GM19467 (cell line): ENCODE data around the gene LOXL4.
"Not testable (repeated sequence)": the region's sequence is repeated elsewhere in the genome, so short reads cannot be mapped to it uniquely, and the experiment has no call there.

Experiments
- ATAC-seq: cut with Tn5 transposase; IDR thresholded peaks from one replicate; pipeline ENCODE4 v1.9.1; 2021; ENCODE audit warnings: mild to moderate bottlenecking, moderate library complexity; ENCODE audit not compliant: unreplicated experiment

The LOXL4 gene

DNA sequence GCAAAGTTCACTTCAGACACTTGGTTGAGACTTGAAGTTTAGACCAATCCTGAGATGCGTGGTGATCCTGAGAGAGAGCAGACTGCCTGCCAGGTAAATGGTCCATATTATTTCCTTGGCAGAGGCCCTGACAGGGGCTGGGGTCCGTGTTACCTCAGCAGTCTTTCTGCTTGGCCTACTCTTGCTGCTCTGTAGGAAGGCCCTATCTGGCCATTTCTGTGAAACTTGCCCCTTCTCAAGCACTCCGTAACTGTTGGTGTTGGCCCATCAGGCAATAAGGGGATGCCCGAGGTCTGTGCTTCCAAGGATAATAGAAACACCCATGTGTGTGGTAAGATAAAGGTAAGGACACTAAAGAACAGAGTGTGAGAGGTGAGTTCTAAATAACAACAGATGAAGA, 20.0 kb downstream of the LOXL4 start:
- no peak for ATAC-seq

DNA sequence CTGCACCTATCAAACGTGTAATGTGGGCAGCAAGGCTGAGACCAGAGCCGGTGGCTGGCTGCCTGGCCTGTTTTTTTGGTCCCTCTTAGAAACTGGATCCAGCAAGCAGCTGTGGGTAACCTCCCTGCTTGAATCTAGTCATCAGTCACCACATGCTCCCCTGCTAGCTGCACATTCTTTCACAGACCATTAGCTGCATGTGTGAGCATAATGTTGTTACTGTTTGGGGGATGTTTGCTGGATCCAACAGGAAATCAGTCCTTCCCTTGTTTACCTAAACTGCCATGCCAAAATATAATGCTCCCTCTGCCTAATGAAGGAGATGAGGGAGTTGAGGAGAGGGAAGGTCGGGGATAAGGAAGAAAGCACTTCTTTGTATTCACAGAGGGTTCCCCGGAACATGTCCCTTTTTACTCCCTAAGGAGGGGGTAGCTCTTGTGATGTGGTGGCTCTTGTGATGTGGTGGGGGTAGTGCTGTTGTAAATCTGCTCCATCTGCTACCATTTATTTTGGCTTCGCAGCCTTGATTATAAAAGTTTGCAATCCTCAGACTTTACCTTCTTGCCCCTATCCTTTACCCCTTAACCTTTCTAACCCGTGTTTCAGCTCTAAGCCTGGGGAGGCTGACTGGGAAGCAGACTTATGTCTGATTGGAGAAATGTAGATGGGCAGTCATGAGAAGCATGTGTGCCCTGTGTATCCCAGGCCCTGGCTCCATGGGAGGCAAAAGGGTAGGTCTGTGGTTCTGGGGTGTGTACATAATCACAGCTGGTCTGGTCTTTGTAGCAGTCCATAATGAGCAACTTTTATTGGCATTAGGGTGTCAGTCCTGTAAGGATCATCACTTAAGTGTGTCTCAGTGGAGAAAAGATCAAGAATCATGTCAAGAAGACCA, 20.8 kb downstream of the LOXL4 start:
- no peak for ATAC-seq

DNA sequence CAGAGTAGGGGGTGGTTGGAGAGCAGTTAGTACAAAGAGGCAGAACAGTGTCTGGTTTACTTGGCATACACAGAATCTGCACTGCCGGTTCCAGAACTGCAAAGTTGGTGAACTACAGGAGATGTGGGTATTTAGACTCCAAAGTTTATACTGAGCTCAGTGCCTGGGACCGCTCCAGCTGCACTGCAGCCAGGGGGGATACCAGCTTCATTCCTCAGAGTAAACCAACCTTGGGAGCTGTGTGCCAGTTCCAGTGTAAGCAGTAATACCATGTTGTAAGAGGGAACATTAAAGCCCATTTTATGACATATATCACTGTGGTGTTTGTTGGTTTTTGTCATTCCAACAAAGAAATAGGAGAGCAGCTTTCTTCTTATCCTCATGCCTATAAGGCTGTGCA, 23.4 kb downstream of the LOXL4 start:
- ATAC-seq: no peak

DNA sequence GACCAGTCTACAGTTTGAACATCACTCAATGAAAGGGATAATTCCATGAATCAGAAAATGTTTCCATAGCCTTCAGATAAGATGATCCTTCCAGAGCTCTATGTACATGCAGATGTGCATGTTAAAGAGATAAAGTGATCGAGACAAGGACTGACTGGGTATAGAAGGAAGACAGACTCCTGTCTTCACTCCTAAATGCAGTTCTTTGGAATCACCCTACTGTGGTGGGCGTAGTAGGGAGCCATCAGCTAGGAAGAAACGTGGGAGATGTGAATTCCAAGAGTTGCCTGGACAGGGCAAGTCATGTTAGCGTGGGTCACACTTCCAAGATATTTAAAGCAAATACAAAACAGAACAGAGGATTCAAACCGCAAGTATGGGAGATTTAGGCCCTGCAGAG, 23.9 kb downstream of the LOXL4 start:
- no peak for ATAC-seq

DNA sequence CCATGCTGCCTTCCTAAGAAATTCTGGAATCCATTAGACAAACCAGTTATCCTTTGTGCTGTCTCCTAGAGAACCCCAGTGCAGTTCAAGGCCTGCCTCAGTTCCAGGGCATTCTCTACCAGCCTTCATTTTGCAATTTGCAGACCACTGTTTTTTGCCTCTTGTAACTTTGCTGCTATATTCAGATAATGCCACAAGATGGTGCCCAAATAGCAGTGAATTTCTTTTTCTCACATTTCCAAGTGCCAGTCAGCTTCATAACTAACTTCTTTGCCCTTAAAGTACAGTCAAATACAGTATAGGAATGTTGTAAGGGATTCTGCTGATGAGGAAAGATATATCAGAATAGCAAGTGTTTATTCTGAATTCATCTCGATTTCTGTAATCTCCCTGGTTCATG, 25.2 kb downstream of the LOXL4 start:
- no peak for ATAC-seq

DNA sequence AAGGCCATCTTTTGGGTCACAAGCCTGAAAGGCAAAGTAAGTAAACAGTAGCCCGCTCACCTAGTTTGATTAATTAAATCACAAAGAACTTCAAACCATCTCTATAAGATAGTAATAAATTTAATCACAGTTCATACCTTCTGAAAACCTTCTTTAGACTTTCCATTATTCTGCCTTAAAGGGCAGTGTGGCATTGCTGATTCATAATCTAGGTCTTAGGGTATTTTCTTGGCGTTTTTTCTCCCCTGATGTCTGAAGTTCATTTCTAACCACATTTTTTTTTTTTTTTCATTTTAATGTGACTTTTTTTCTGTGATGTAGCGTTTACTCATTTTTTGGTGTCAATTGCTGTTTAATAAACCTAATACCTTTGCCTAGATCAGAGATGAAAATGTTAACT, 27.5 kb downstream of the LOXL4 start:
- no peak for ATAC-seq

DNA sequence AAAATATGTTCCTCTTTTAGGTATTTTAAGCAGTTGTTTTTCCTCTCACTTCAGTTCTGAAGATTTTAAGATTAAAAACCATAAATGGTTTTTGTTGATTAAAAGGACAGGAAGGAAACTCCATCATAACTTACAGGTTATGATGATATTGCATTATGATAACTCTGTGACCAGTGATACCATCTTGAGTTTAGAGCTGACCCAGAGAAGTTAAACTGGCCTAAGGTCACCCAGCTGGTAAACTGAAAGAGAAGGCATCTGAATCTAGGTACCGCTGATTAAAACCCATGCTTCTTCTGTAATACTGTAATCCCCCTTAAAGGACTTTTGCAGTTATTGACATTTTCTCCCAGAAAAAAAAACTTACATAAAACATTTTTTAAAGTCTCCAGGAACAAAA, 29.6 kb downstream of the LOXL4 start:
- no peak for ATAC-seq

DNA sequence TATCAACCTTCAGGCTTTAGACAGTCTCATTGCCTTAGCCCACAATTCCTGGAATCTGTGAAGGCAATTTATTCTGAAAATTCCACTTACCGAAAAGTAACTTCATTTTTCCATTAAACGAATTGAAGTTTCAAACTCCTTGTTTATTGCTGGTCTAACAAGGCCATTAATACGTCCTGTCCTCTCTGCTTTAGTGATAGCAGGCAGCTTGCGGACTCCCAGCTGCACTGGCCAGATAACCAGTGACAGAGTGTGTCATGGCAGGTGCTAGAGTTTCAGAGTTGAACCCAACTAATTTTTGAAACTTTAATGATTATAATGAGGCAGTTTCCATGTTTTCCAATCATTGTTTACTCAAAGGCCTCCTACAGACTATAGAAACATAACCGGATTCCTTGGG, 31.1 kb downstream of the LOXL4 start:
- no peak for ATAC-seq

DNA sequence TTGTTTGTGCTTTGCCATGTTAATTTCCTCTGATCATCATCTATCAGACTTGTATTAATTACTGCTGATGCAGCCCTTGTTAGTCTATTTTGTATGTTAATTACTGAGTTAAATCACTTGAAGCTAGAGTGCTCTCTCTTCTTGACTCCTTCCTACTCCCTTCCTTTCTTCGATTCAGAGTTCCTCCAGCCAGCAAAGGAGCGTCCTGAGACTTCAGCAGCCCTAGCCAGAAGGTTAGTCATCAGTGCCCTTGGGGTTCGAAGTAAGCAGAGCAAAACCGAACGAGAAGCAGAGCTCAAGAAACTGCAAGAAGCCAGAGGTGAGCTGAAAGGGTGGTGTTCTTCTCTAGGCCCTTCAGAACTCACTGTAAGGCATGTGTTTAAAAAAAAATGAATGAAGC, 32.1 kb downstream of the LOXL4 start:
- ATAC-seq: no peak

DNA sequence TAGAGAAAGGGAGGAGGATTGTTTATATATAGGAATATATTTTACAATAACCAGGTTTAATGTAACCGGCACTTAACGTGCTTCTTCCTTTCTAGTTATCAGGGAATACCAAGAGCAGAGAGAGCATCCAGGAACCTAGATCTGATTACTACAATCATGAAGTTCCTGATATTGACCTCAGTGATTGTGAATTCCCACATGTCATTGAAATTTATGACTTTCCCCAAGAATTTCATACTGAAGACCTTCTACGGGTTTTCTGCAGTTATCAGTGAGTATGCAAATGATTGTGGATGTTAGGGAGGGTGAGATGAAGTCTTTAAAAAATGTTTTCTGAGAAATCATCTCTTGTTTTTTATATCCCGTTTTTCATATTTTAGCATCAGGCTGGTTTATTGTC, 36.6 kb downstream of the LOXL4 start:
- ATAC-seq: no peak

DNA sequence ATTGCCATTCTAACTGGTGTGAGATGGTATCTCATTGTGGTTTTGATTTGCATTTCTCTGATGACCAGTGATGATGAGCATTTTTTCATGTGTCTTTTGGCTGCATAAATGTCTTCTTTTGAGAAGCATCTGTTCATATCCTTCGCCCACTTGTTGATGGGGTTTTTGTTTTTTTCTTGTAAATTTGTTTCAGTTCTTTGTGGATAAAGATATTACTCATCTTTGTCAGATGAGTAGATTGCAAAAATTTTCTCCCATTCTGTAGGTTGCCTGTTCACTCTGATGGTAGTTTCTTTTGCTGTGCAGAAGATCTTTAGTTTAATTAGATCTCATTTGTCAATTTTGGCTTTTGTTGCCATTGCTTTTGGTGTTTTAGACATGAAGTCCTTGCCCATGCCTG, 39.7 kb downstream of the LOXL4 start:
- not testable (repeated sequence) for ATAC-seq

DNA sequence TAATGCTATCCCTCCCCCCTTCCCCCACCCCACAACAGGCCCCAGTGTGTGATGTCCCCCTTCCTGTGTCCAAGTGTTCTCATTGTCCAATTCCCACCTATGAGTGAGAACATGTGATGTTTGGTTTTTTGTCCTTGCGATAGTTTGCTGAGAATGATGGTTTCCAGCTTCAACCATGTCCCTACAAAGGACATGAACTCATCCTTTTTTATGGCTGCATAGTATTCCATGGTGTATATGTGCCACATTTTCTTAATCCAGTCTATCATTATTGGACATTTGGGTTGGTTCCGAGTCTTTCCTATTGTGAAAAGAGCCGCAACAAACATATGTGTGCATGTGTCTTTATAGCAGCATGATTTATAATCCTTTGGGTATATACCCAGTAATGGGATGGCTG, 40.3 kb downstream of the LOXL4 start:
- not testable (repeated sequence) for ATAC-seq

DNA sequence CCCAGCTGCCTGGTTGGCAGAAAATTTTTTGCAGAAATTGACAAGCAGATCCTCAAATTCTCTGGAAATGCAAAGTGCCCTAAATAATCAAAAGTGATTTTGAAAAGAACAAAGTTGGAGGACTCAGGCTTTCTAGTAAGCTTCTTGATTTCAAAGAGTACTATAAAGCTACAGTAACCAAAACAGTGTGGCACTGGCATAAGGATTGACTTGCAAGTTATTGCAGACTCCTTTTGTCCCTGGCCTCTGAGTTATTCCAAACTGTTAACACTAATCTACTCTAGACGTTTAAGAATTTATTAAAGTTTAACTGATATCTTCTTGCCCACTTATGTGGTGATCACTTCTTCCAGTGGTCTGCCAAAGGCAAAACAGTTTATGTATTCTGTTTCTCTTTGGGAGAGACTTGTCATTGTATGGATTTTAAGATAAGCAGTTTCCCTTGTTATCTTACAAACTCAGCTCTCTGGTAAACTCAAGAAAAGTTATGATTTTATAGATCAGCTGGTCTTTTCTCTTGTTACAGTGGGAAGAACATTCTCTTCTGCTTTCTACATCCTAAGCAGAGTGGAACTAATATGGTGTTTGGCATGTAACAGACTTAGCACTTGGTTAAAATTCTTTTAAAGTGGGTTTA, 41.4 kb downstream of the LOXL4 start:
- no peak for ATAC-seq

DNA sequence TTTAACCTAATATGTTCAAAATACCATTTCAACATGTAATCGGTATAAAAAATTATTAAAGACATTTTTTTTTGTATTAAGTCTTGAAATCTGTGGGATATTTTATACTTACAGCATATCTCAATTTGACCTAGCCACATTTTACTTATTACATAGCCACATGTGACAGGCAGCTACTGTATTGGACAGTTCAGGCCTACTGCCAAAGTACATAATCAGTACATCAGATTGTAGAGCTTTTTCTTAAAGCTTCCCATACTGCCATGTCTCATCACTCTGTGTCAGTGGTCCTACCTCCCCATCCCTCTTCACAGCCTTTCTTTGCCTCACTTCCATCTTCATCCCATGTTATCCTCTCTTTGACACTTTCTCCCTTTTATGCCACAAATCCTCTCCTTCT, 43.0 kb downstream of the LOXL4 start:
- ATAC-seq: no peak

DNA sequence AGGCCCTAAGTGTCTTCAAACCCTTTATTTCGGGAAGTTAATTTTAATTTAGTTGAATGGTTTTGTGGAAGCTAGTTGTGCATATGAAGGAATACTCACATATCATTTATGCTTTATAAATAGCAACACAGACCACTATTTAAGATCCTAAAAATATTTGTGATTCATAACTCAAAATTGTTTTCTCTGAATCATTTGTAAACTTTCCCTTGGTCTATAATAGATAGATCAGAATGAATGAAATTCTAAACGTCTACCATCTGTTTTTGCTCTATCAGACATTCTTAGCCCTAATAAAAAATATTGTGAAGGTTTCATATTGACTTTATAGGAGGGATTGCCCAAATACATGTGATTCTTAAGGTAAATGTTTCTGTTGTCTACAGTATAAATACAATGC, 43.5 kb downstream of the LOXL4 start:
- ATAC-seq: no peak

DNA sequence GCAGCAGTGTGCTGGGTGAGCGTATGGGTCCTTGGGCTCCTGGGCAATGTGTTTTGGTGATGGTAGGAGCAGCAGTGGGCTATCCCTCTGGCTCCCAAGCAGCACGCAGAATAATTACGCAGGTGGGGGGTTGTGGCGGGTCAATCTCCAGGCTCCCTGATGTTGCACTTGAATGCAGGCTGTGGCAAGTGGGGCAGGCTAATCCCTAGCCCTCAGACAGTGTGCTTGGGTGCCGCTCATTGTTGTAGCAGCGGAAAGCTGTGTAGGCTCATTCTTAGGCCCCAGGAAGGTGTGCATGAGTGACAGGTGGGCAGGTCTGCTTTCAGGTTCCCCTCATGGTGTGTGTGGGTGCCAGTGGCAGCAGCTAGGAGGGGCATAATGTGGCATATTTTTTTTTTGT, 44.1 kb downstream of the LOXL4 start:
- ATAC-seq: no peak

DNA sequence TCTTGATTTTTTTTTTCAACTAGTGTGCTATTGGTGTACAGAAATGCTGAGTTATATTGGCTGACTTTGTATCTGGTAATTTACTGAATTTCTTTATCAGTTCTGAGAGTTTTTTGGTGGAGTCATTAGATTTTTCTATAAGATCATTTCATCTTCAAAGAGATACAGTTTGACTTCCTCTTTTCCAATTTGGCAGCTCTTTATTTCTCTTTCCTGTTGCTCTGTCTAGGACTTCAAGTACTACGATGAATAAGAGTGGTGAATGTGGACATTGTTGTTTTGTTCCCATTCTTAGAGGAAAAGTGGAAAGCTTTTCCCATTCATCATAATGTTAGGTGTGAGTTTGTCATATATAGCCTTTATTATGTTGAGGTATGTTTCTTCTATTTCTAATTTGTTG, 50.2 kb downstream of the LOXL4 start:
- no peak for ATAC-seq

DNA sequence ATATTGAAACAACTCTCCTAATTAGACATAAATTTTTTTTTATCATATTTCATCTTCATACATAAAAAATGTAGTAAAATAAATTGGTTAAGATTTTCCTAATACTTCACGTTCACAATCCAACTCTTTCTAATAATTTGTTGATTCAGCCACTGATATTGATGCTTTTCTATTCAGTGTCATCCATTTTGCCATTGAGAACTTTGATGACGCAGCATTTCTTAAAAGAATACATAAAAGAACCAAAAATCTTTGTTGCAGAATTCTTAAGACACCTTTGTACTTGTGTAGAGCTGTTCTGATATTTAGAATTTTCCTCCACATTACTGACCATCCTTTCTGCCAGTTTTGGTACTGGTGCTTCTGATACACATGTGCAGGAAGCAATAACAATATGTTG, 52.6 kb downstream of the LOXL4 start:
- ATAC-seq: no peak

DNA sequence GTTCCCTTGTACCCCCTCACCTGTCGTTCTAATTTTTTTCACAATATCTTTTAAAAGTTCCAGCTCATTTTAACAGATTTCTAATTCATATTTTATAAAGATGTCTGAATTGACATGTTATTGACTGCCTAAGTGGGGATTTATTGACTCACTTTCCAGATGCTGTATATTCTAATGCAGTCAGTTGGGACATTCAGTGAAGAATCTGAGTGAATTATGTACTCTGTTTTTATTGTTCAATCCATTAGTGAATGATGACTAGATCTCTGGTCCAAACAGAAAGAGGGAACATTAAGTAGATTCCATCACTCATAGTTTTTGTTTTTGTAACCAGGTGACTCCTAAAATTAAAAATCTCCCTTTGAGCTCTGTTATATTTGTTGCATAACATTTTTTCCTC, 54.3 kb downstream of the LOXL4 start:
- ATAC-seq: no peak

DNA sequence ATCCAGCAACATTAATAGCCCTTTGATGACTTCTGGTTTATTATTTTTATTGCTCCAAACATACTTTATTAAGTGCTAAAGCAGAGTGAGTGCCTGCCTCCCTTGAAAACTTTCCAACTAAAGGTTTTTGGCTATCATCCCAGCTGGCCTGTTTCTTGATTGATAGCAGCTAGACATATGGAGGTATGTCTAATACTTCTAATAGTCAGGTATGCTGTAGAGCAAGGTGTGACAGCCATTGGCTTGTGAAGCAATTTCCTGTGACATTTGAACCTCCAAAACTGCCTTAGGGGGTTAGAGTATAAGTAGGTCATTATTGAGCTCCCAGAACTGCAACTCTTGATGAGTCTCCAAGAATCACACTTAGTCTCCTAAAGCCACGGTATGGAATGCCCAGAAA, 55.8 kb downstream of the LOXL4 start:
- no peak for ATAC-seq

DNA sequence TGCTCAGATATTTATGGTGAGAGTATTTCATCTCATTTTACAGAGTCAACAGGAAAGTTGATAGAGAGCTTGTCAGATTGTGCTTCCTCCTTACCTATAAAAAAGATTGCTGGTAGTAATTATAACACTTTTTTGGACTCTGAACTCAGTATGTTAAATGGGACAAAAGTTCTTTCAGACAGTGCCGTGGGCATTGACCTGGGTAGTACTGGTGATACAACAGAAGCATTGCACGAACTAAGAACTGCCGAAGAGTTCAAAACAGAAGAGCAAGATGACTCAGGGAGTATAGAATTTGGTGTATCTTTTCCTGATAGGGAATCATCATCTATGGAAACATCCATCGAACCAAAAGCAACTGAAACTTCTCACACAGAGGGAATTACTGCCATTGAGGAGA, 58.6 kb downstream of the LOXL4 start:
- no peak for ATAC-seq

DNA sequence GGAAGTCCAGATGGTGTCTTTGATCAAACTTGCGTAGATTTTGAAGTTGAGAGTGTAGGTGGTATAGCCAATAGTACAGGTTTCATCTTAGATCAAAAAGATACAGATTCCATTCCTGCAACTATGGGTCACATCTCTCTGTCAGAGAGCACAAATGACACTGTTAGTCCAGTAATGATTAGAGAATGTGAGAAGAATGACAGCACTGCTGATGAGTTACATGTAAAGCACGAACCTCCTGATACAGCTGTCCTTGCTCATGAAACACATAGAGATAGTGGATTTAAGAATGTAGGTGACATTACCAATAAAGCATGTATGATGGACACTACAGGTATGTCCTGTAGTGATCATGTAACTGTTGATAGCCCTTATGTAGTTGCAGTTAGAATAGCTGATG, 59.1 kb downstream of the LOXL4 start:
- ATAC-seq: no peak

DNA sequence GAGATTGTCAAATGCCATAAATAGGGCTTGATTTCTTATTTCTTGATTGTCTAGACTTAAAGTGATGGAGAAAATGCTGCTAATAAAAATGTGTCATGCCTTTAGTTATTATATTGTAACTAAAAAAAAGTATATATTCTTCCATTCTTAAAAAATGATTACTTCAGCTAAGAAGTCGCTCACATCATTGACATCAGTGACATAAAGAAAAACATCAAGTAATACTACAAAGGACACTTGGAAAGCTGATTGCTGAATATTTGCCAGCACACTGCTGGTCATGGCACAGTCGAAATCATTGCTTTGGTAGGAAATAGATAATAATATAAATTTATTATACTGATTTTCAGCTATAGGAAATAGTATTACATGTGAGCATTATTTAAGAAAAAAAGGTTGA, 62.6 kb downstream of the LOXL4 start:
- no peak for ATAC-seq
